H9 (cell line): Measurements from ENCODE around the gene NDUFA11. TPM values are rescaled to one million over a fixed set of nuclear protein-coding genes. Genes with fewer than 3 reads are reported as not detected.

Experiments used
- DNase-seq: peaks from one replicate; pipeline ENCODE4 v3.0.0-alpha.2; 2017
- H2AFZ ChIP-seq: one replicate; pipeline ENCODE4 v1.6.1; 2013; ENCODE audit warnings: mild to moderate bottlenecking, low read length, control low read depth, moderate library complexity
- H2AK5ac ChIP-seq: 2 replicates; pipeline ENCODE4 v1.6.1; 2013; ENCODE audit warnings: low read length, control low read depth, mixed read lengths; ENCODE audit not compliant: insufficient read length
- H2BK120ac ChIP-seq: one replicate; pipeline ENCODE4 v1.6.1; 2013; ENCODE audit warnings: low read depth, mild to moderate bottlenecking, low read length, control low read depth, inconsistent platforms; ENCODE audit not compliant: poor library complexity, severe bottlenecking
- H2BK12ac ChIP-seq: 2 replicates; pipeline ENCODE4 v1.6.1; 2013; ENCODE audit warnings: low read length, control low read depth, mixed read lengths, low read depth; ENCODE audit not compliant: insufficient read length
- H2BK15ac ChIP-seq: 2 replicates; pipeline ENCODE4 v1.6.1; 2013; ENCODE audit warnings: low read depth, low read length, control low read depth
- H2BK20ac ChIP-seq: one replicate; pipeline ENCODE4 v1.6.1; 2013; ENCODE audit warnings: low read depth, mild to moderate bottlenecking, low read length, control low read depth, inconsistent platforms; ENCODE audit not compliant: poor library complexity, severe bottlenecking
- H2BK5ac ChIP-seq: 2 replicates; pipeline ENCODE4 v1.6.1; 2013; ENCODE audit warnings: low read length, control low read depth, mixed read lengths; ENCODE audit not compliant: insufficient read length
- H3K14ac ChIP-seq: 2 replicates; pipeline ENCODE4 v1.6.1; 2013; ENCODE audit warnings: low read length, control low read depth; ENCODE audit not compliant: insufficient read depth
- H3K18ac ChIP-seq: 2 replicates; pipeline ENCODE4 v1.6.1; 2013; ENCODE audit warnings: low read depth, mild to moderate bottlenecking, mixed read lengths, low read length, control low read depth; ENCODE audit not compliant: insufficient read length
- H3K23ac ChIP-seq: 2 replicates; pipeline ENCODE4 v1.6.1; 2013; ENCODE audit warnings: low read length, control low read depth, mixed read lengths, low read depth; ENCODE audit not compliant: insufficient read length
- H3K23me2 ChIP-seq: 2 replicates; pipeline ENCODE4 v1.6.1; 2013; ENCODE audit warnings: low read depth, mild to moderate bottlenecking, mixed read lengths, low read length, control low read depth; ENCODE audit not compliant: insufficient read length, poor library complexity, severe bottlenecking
- H3K27ac ChIP-seq: 2 replicates; pipeline ENCODE4 v1.5.1; 2013; ENCODE audit warnings: low read length, control low read depth, mixed read lengths, low read depth; ENCODE audit not compliant: insufficient read length
- H3K27me3 ChIP-seq: 2 replicates; pipeline ENCODE4 v1.6.1; 2013; ENCODE audit warnings: low read length, control low read depth, inconsistent platforms; ENCODE audit not compliant: insufficient read depth
- H3K4ac ChIP-seq: 2 replicates; pipeline ENCODE4 v1.6.1; 2013; ENCODE audit warnings: low read depth, mild to moderate bottlenecking, control low read depth, inconsistent platforms, low read length, moderate library complexity
- H3K4me1 ChIP-seq: 2 replicates; pipeline ENCODE4 v1.6.1; 2013; ENCODE audit warnings: low read length, control low read depth, inconsistent platforms; ENCODE audit not compliant: insufficient read depth
- H3K4me2 ChIP-seq: 2 replicates; pipeline ENCODE4 v1.6.1; 2013; ENCODE audit warnings: low read length, control low read depth, mixed read lengths; ENCODE audit not compliant: insufficient read length, insufficient read depth
- H3K56ac ChIP-seq: 2 replicates; pipeline ENCODE4 v1.6.1; 2013; ENCODE audit warnings: low read depth, mild to moderate bottlenecking, mixed read lengths, low read length, control low read depth; ENCODE audit not compliant: insufficient read length
- H3K79me1 ChIP-seq: 2 replicates; pipeline ENCODE4 v1.6.1; 2013; ENCODE audit warnings: low read depth, mild to moderate bottlenecking, moderate library complexity, low read length, control low read depth, inconsistent platforms; ENCODE audit not compliant: insufficient read depth, poor library complexity, severe bottlenecking
- H3K79me2 ChIP-seq: 2 replicates; pipeline ENCODE4 v1.6.1; 2013; ENCODE audit warnings: low read length, control low read depth, inconsistent platforms; ENCODE audit not compliant: insufficient read depth
- H3K9ac ChIP-seq: 2 replicates; pipeline ENCODE4 v1.6.1; 2013; ENCODE audit warnings: low read length, control low read depth, mixed read lengths; ENCODE audit not compliant: insufficient read length; ENCODE audit errors: extremely low read depth
- H3K9me3 ChIP-seq: one replicate; pipeline ENCODE4 v1.6.1; 2013; ENCODE audit warnings: low read depth, low read length, inconsistent platforms; ENCODE audit not compliant: control insufficient read depth
- H3T11ph ChIP-seq: one replicate; pipeline ENCODE4 v1.6.1; 2013; ENCODE audit warnings: mild to moderate bottlenecking, low read length, control low read depth, inconsistent platforms
- H4K20me1 ChIP-seq: one replicate; pipeline ENCODE4 v1.6.1; 2013; ENCODE audit not compliant: control insufficient read depth, insufficient read length, insufficient read depth
- H4K5ac ChIP-seq: 2 replicates; pipeline ENCODE4 v1.6.1; 2013; ENCODE audit warnings: low read depth, mild to moderate bottlenecking, mixed read lengths, low read length, control low read depth; ENCODE audit not compliant: insufficient read length
- H4K8ac ChIP-seq: replicated peaks from 2 replicates; pipeline ENCODE4 v1.6.1; 2013; ENCODE audit warnings: low read length, control low read depth, mixed read lengths, low read depth; ENCODE audit not compliant: insufficient read length
- H4K91ac ChIP-seq: 2 replicates; pipeline ENCODE4 v1.6.1; 2013; ENCODE audit warnings: low read depth, mild to moderate bottlenecking, moderate library complexity, mixed read lengths, low read length, control low read depth; ENCODE audit not compliant: insufficient read length
- H3K27ac Mint-ChIP-seq, 3 experiments: 2 replicates in 2 of 3; 3 replicates in 1 of 3; pipeline ENCODE4 v1.8.0; 2020 to 2021; ENCODE audit warnings: mixed read lengths in 3 of 3, mild to moderate bottlenecking in 1 of 3, moderate library complexity in 1 of 3
- H3K27me3 Mint-ChIP-seq: 2 replicates; pipeline ENCODE4 v1.8.0; 2021; ENCODE audit warnings: low read depth, mild to moderate bottlenecking, moderate library complexity, mixed read lengths
- H3K36me3 Mint-ChIP-seq, 3 experiments: 2 replicates in 2 of 3; 3 replicates in 1 of 3; pipeline ENCODE4 v1.8.0; 2020 to 2021; ENCODE audit warnings: low read depth in 3 of 3, mixed read lengths in 3 of 3; ENCODE audit not compliant: insufficient read depth in 1 of 3
- H3K4me1 Mint-ChIP-seq, 2 experiments: 2 replicates each; pipeline ENCODE4 v1.8.0; 2020; ENCODE audit warnings: mixed read lengths in 2 of 2
- H3K4me3 Mint-ChIP-seq, 2 experiments: 2 replicates in 1 of 2; 3 replicates in 1 of 2; pipeline ENCODE4 v1.8.0; 2020 to 2021; ENCODE audit warnings: mild to moderate bottlenecking in 2 of 2, mixed read lengths in 2 of 2, moderate library complexity in 1 of 2
- H3K9me3 Mint-ChIP-seq, 2 experiments: 2 replicates in 1 of 2; 3 replicates in 1 of 2; pipeline ENCODE4 v1.8.0; 2020; ENCODE audit warnings: mild to moderate bottlenecking in 2 of 2, mixed read lengths in 2 of 2, moderate library complexity in 1 of 2
- WGBS: extraction: QIAGEN DNeasy Blood & Tissue Kit; methylation state at CpG from one replicate; pipeline ENCODE4 v1.1.7; 2013; ENCODE audit warnings: missing lambda C conversion rate, low lambda C conversion rate, mixed read lengths; ENCODE audit not compliant: insufficient read length; ENCODE audit errors: extremely low coverage; 5-methylcytosine and 5-hydroxymethylcytosine counted together
- total RNA-seq: library from RNA; stranded (reverse); gene quantifications from 2 replicates; pipeline ENCODE4 v1.2.1, GENCODE V29; 2021
- TF ChIP-seq, protein P1 (sequence below): fragments of 200-600 bp; sonication (generic); conservative IDR thresholded peaks from 3 replicates; pipeline ENCODE4 v1.8.0; 2021; ENCODE audit warnings: antibody characterized with exemption, mild to moderate bottlenecking

NDUFA11 gene
- total RNA-seq, 1 experiment from 2014 or later: 282 TPM

DNA sequence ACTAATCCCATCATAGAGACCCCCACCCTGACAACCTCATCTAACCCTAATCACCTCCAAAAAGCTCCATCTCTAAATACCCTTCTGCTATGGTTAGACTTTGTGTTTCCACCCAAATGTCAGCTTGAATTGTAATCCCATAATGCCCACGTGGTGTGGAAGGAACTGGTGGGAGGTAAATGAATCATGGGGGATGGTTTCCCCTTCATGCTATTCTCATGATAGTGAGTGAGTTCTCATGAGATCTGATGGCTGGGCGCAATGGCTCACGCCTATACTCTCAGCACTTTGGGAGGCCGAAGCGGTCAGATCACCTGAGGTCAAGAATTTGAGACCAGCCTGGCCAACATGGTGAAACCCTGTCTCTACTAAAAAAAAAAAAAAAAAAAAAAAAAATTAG lies 3.7 kb upstream of the NDUFA11 start:
- TF ChIP-seq, protein P1, sequence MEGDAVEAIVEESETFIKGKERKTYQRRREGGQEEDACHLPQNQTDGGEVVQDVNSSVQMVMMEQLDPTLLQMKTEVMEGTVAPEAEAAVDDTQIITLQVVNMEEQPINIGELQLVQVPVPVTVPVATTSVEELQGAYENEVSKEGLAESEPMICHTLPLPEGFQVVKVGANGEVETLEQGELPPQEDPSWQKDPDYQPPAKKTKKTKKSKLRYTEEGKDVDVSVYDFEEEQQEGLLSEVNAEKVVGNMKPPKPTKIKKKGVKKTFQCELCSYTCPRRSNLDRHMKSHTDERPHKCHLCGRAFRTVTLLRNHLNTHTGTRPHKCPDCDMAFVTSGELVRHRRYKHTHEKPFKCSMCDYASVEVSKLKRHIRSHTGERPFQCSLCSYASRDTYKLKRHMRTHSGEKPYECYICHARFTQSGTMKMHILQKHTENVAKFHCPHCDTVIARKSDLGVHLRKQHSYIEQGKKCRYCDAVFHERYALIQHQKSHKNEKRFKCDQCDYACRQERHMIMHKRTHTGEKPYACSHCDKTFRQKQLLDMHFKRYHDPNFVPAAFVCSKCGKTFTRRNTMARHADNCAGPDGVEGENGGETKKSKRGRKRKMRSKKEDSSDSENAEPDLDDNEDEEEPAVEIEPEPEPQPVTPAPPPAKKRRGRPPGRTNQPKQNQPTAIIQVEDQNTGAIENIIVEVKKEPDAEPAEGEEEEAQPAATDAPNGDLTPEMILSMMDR: no peak

More for the DNA sequence above, 3.7 kb upstream of the NDUFA11 start:
- Histone ChIP-seq H2BK5ac (no peak overlapping the region), H3K9me3 (no peaks in the 10 kb centered on the region), H3K27me3 (no peaks in the 10 kb centered on the region; the same call in 1 of the 2 replicates), H3K79me2 (peaks cover 10% of the 10 kb centered on the region; the same call in 1 of the 2 replicates), H2BK120ac (no peak overlapping the region), H3K4ac (no peak overlapping the region), H3T11ph (no peak overlapping the region), H2BK20ac (no peak overlapping the region), H2AFZ (no peak overlapping the region), H3K4me2 (no peak overlapping the region), H3K18ac (no peak overlapping the region), H4K8ac (no peak overlapping the region), H3K23me2 (peaks cover 3% of the 10 kb centered on the region), H3K27ac (no peak overlapping the region), H3K79me1 (peaks cover 3% of the 10 kb centered on the region), H3K14ac (no peak overlapping the region), H3K9ac (no peak overlapping the region), H4K20me1 (no peaks in the 10 kb centered on the region), H3K23ac (no peak overlapping the region), H2AK5ac (no peak overlapping the region), H3K56ac (no peak overlapping the region), H2BK15ac (no peak overlapping the region), H4K5ac (no peak overlapping the region), H3K4me1 (no peaks in the 10 kb centered on the region), H2BK12ac (no peak overlapping the region), H4K91ac (no peak overlapping the region)
- peak overlapping the region in 1 of 2 experiments; percentile 36; a peak in 2 of 5 replicates for H3K4me3 Mint-ChIP-seq
- no peaks in the 10 kb centered on the region for H3K27me3 Mint-ChIP-seq
- no peaks in the 10 kb centered on the region for H3K9me3 Mint-ChIP-seq
- peaks cover 2 to 5% of the 10 kb centered on the region in 2 experiments; a peak in 3 of 4 replicates for H3K4me1 Mint-ChIP-seq
- no CpG with 5 or more reads among the region's 5 CpGs for WGBS
- no peak for DNase-seq
- no peak overlapping the region for H3K27ac Mint-ChIP-seq
- peaks cover 0 to 7% (median 0%) of the 10 kb centered on the region in 3 experiments; a peak in 2 of 7 replicates for H3K36me3 Mint-ChIP-seq
